B cell (primary cell): ENCODE results near the gene CD72. TPM values are rescaled to one million over a fixed set of nuclear protein-coding genes. Genes with fewer than 3 reads are reported as not detected.

Experiments
- ATAC-seq: fragments of 200-7000 bp; cut with Tn5 transposase; one replicate; pipeline ENCODE4 v1.10.0; 2021; ENCODE audit warnings: low read depth, mild to moderate bottlenecking, moderate number of reproducible peaks, moderate library complexity
- CTCF ChIA-PET: fragments of 350-600 bp; sonication (Branson Sonifier 250); formaldehyde crosslinking; loops from one replicate; lab custom pipeline; 2021; ENCODE audit warnings: antibody characterized with exemption, inconsistent platforms; lab: Charles Lee
- POLR2A ChIA-PET: fragments of 350-600 bp; sonication (Branson Sonifier 250); formaldehyde crosslinking; loops from one replicate; lab custom pipeline; 2021; ENCODE audit warnings: antibody characterized with exemption; lab: Charles Lee
- DNase-seq: peaks from one replicate; pipeline ENCODE4 v3.0.0; 2013
- H2AFZ ChIP-seq: 2 replicates; pipeline ENCODE4 v1.6.1; 2012; ENCODE audit warnings: mild to moderate bottlenecking, low read depth, low read length; ENCODE audit not compliant: insufficient read depth, poor library complexity, severe bottlenecking
- H3K27ac ChIP-seq, 2 donors: 1 replicate in 1 of 2; 2 replicates in 1 of 2; pipeline ENCODE4 v1.5.1; 2012 to 2013; ENCODE audit warnings: low read length in 2 of 2, mild to moderate bottlenecking in 2 of 2, moderate library complexity in 1 of 2
- H3K27me3 ChIP-seq, 4 experiments: fragments of 200-600 bp in 1 of 4; sonication (generic) in 1 of 4; replicated peaks in 1 of 4; 1 replicate in 2 of 4; 2 replicates in 2 of 4; pipeline versions ENCODE4 v1.6.1 to v1.7.0; 2013 to 2016; ENCODE audit warnings: low read length in 3 of 4, mild to moderate bottlenecking in 2 of 4, mixed read lengths in 1 of 4, moderate library complexity in 1 of 4; ENCODE audit not compliant: insufficient read depth in 4 of 4, control insufficient read depth in 3 of 4; ENCODE audit errors: control extremely low read depth in 1 of 4
- H3K36me3 ChIP-seq, 2 experiments: replicated peaks in 1 of 2; 1 replicate in 1 of 2; 2 replicates in 1 of 2; pipeline versions ENCODE4 v1.6.1 to v1.7.1; 2013; ENCODE audit warnings: low read length in 1 of 2; ENCODE audit not compliant: insufficient read depth in 2 of 2, control insufficient read depth in 1 of 2; ENCODE audit errors: control extremely low read depth in 1 of 2, extremely low read depth in 1 of 2
- H3K4me1 ChIP-seq, 2 donors: fragments of 200-600 bp in 1 of 2; sonication (generic) in 1 of 2; 1 replicate in 1 of 2; 2 replicates in 1 of 2; pipeline versions ENCODE4 v1.5.1 to v1.6.1; 2013 to 2017; ENCODE audit warnings: low read length in 2 of 2; ENCODE audit not compliant: control insufficient read depth in 2 of 2, insufficient read depth in 2 of 2
- H3K4me2 ChIP-seq: replicated peaks from 2 replicates; pipeline ENCODE3; 2012; ENCODE audit warnings: mild to moderate bottlenecking, low read depth, low read length; ENCODE audit not compliant: poor library complexity, severe bottlenecking
- H3K4me3 ChIP-seq, 5 experiments: fragments of 200-600 bp in 1 of 5; sonication (generic) in 1 of 5; 1 replicate in 3 of 5; 2 replicates in 2 of 5; pipeline versions ENCODE4 v1.5.1 to v1.7.0; 2011 to 2016; ENCODE audit warnings: low read length in 4 of 5, mild to moderate bottlenecking in 4 of 5, low read depth in 2 of 5, control low read depth in 1 of 5, moderate library complexity in 1 of 5; ENCODE audit not compliant: insufficient read depth in 1 of 5; ENCODE audit errors: control extremely low read depth in 1 of 5, extremely low read depth in 1 of 5
- H3K79me2 ChIP-seq: fragments of 200-600 bp; sonication (generic); one replicate; pipeline ENCODE4 v1.6.0; 2016; ENCODE audit warnings: low read length; ENCODE audit not compliant: control insufficient read depth, insufficient read depth
- H3K9ac ChIP-seq: fragments of 200-600 bp; sonication (generic); 2 replicates; pipeline ENCODE4 v1.6.1; 2017; ENCODE audit warnings: mild to moderate bottlenecking, low read length, moderate library complexity
- H3K9me3 ChIP-seq, 3 donors: one replicate each; pipeline versions ENCODE4 v1.6.1 to v1.7.1; 2013; ENCODE audit warnings: low read length in 2 of 3; ENCODE audit not compliant: control insufficient read depth in 2 of 3, insufficient read depth in 1 of 3; ENCODE audit errors: control extremely low read depth in 1 of 3
- H4K20me1 ChIP-seq: 2 replicates; pipeline ENCODE4 v1.6.0; 2012; ENCODE audit warnings: mild to moderate bottlenecking, low read length; ENCODE audit not compliant: insufficient read depth, control insufficient read depth, poor library complexity, severe bottlenecking
- H3K27ac Mint-ChIP-seq: one replicate; pipeline ENCODE4 v1.8.0; 2021; ENCODE audit warnings: mixed read lengths
- H3K27me3 Mint-ChIP-seq: one replicate; pipeline ENCODE4 v1.8.0; 2021; ENCODE audit warnings: mixed read lengths
- H3K4me1 Mint-ChIP-seq: one replicate; pipeline ENCODE4 v1.8.0; 2021; ENCODE audit warnings: mixed read lengths
- H3K4me3 Mint-ChIP-seq: one replicate; pipeline ENCODE4 v1.8.0; 2021; ENCODE audit warnings: mixed read lengths
- H3K9me3 Mint-ChIP-seq: one replicate; pipeline ENCODE4 v1.8.0; 2022; ENCODE audit warnings: mixed read lengths; ENCODE audit not compliant: insufficient read depth
- EZH2 ChIP-seq: IDR thresholded peaks from 2 replicates; pipeline ENCODE4 v1.6.1; 2012; ENCODE audit warnings: borderline replicate concordance, low read depth, mild to moderate bottlenecking, moderate library complexity, low read length; ENCODE audit not compliant: insufficient read depth, poor library complexity, severe bottlenecking
- WGBS: methylation state at CpG from one replicate; pipeline ENCODE4 v1.1.5; 2013; ENCODE audit warnings: missing lambda C conversion rate; ENCODE audit not compliant: insufficient coverage; 5-methylcytosine and 5-hydroxymethylcytosine counted together
- intact Hi-C: fragments of 100-400 bp; cut with micrococcal nuclease; formaldehyde crosslinking; loops from one replicate; pipeline ENCODE4 v1.10.0; 2022
- polyA plus RNA-seq: library from polyadenylated mRNA; depleted of rRNA; stranded (reverse); fragments of >200 nt; gene quantifications from 2 replicates; pipeline ENCODE4 v1.2.3, GENCODE V29; 2012
- total RNA-seq, 2 donors: library from RNA; stranded (reverse); fragments of 120-200 nt in 1 of 2; gene quantifications; 1 replicate in 1 of 2; 2 replicates in 1 of 2; pipeline versions ENCODE4 v1.2.3 to v1.2.4, GENCODE V29; 2013 to 2022
- TF ChIP-seq, protein P1 (sequence below): fragments of 200-600 bp; IDR thresholded peaks from one replicate; pipeline ENCODE4 v1.8.0; 2022; ENCODE audit warnings: antibody characterized with exemption, mild to moderate bottlenecking

The CD72 gene
- total and polyA plus RNA-seq, 2 donors (not counting 1 experiment from before 2014, with no cell fraction given) = 94.6 to 436 TPM

DNA sequence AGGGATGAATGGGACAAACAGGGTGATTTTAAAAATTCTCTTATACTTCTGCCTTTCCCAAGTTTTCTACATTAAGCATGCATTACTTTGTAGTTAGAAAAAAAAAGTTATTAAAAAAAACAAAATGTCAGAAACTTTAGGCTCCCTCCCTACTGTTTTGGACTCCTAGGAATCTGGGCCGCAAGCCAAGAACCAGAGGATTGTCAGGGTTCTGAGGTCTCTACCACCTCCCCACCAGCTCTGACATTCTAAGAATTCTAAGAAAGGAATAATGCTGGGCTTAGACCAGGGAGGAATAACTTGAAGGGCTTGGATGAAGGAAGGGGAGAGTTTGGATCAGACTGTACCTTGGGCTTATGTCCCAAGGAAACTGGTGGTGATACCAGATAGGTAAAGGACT lies 47.8 kb upstream of the CD72 start:
- Mint-ChIP-seq H3K4me1 (peaks cover 49% of the 10 kb centered on the region), H3K9me3 (no peaks in the 10 kb centered on the region), H3K27ac (no peak overlapping the region), H3K4me3 (peak overlapping the region; percentile 54), H3K27me3 (no peaks in the 10 kb centered on the region)
- no peaks in the 10 kb centered on the region for H4K20me1 ChIP-seq
- H3K36me3 ChIP-seq = peaks cover 0 to 3% of the 10 kb centered on the region in 2 experiments
- ATAC-seq (no peak), DNase-seq (no peak)
- ChIA-PET POLR2A (interaction anchor here (0.7 to 1.8 kb wide), 3 partner anchors 19 to 53 kb away, joined by 4 to 6 read pairs (median 4); no protein-coding TSS in a partner anchor), CTCF (interaction anchor here (1.0 to 15.0 kb wide), 8 partner anchors 9 to 66 kb away, joined by 3 to 268 read pairs (median 10); partner anchors contain the start of genes CD72, CREB3, SIT1 and TLN1)
- intact Hi-C loops = no loop called here
- no peak overlapping the region for H3K27ac ChIP-seq
- H2AFZ ChIP-seq = no peak overlapping the region
- TF ChIP-seq, protein P1, sequence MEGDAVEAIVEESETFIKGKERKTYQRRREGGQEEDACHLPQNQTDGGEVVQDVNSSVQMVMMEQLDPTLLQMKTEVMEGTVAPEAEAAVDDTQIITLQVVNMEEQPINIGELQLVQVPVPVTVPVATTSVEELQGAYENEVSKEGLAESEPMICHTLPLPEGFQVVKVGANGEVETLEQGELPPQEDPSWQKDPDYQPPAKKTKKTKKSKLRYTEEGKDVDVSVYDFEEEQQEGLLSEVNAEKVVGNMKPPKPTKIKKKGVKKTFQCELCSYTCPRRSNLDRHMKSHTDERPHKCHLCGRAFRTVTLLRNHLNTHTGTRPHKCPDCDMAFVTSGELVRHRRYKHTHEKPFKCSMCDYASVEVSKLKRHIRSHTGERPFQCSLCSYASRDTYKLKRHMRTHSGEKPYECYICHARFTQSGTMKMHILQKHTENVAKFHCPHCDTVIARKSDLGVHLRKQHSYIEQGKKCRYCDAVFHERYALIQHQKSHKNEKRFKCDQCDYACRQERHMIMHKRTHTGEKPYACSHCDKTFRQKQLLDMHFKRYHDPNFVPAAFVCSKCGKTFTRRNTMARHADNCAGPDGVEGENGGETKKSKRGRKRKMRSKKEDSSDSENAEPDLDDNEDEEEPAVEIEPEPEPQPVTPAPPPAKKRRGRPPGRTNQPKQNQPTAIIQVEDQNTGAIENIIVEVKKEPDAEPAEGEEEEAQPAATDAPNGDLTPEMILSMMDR = no peak
- no peak for TF ChIP-seq EZH2
- no peaks in the 10 kb centered on the region for H3K27me3 ChIP-seq
- peaks cover under 1% of the 10 kb centered on the region for H3K79me2 ChIP-seq
- H3K4me2 ChIP-seq = peak overlapping the region; percentile 13
- no peak overlapping the region for H3K9ac ChIP-seq
- no peak overlapping the region for H3K4me3 ChIP-seq
- peaks cover 34 to 44% of the 10 kb centered on the region in 2 donors for H3K4me1 ChIP-seq
- WGBS = no CpG with 5 or more reads among the region's 1 CpG
- H3K9me3 ChIP-seq = no peaks in the 10 kb centered on the region

DNA sequence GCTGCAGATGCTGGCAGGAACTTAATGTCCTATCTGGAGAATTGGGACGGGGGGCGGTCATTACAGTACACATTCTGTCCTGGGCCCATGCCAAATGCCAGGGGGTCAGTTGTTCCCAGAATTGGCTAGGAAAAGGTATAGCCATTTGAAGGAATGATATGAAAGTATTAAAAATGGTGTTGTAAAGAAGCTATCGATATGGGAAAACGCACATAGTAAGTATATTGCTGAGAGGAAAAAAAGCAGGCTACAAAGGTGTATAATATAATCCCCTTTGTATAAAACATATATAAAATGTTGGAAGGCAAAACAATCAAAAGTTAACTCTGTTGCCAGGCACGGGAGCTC lies 47.2 kb upstream of the CD72 start:
- H3K9me3 Mint-ChIP-seq = no peaks in the 10 kb centered on the region
- intact Hi-C loops = no loop called here
- WGBS = 8% methylated on average over 2 of the region's 5 CpGs
- Histone ChIP-seq H3K27ac (no peak overlapping the region), H3K36me3 (peaks cover 0 to 9% of the 10 kb centered on the region in 2 experiments), H3K79me2 (peaks cover 6% of the 10 kb centered on the region), H2AFZ (peak overlapping the region; percentile 83), H3K4me2 (peak overlapping the region; percentile 85), H3K9me3 (no peaks in the 10 kb centered on the region), H3K4me3 (peak overlapping the region; percentile 50 to 78 (median 60)), H3K4me1 (peaks cover 34 to 50% of the 10 kb centered on the region in 2 donors), H3K27me3 (no peaks in the 10 kb centered on the region), H3K9ac (peak overlapping the region; percentile 71), H4K20me1 (no peaks in the 10 kb centered on the region)
- no peaks in the 10 kb centered on the region for H3K27me3 Mint-ChIP-seq
- no peak for ATAC-seq
- POLR2A ChIA-PET = interaction anchor here (1.5 to 1.8 kb wide), 2 partner anchors 18 to 52 kb away, joined by 4 to 6 read pairs; no protein-coding TSS in a partner anchor
- peak overlapping the region; percentile 88 for H3K4me3 Mint-ChIP-seq
- DNase-seq = no peak
- H3K4me1 Mint-ChIP-seq = peaks cover 55% of the 10 kb centered on the region
- CTCF ChIA-PET = interaction anchor here (1.0 to 15.0 kb wide), 11 partner anchors 9 to 70 kb away, joined by 3 to 268 read pairs (median 7); partner anchors contain the start of genes CD72, CREB3, SIT1 and TLN1
- TF ChIP-seq EZH2 = no peak
- TF ChIP-seq, protein P1 = no peak
- H3K27ac Mint-ChIP-seq = peak overlapping the region; percentile 55
